Brain pericyte (primary cell): ENCODE results near the gene ARID1B.

Experiments used
- DNase-seq: peaks from one replicate; pipeline ENCODE4 v3.0.0-alpha.2; 2012; ENCODE audit warnings: low read depth, low spot score

ARID1B gene

GRCh38 chr6:157070403-157071107, 293.4 kb downstream of the ARID1B start:
- no peak for DNase-seq

DNA sequence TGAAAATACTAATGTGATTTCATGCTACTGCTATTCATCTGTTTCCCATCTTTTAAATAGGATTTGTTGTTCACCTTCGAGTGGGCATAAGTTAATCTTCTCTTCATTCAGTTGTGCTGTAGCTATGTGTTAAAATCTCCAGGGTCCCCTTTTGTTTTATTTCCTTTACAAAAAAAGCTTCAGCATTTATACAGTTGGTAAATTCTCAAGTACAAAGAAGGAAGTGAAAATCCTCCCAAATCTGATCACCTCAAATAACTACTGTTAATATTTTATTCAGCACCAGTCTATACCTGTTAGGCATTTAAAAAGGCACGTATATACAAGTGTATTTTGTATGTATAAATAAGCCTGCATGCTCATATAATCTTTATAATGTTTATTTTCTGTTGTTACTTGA, 294.9 kb downstream of the ARID1B start:
- no peak for DNase-seq

DNA sequence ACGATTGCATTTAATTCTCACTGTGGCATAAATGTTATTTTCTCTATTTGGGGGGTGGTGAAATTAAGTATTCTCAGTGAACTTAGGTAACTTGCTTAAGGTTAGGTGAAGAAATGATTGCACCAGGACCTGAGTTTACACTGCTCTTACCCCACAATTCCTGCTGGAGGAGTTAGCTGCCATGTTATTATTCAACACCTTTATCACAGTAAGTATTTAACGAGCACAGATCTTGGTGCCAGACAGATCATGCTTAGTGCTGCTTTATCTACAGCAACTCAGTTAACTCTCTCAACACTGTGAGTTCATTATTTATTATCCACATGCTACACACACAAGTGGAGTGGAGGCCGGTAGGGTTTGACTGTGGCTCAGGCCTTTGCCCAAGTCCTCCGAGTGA, 296.4 kb downstream of the ARID1B start:
- no peak for DNase-seq

- DNase-seq, result no peak
These were observed 297.8 kb downstream of the ARID1B start for GRCh38 chr6:157074969-157075368.

DNA sequence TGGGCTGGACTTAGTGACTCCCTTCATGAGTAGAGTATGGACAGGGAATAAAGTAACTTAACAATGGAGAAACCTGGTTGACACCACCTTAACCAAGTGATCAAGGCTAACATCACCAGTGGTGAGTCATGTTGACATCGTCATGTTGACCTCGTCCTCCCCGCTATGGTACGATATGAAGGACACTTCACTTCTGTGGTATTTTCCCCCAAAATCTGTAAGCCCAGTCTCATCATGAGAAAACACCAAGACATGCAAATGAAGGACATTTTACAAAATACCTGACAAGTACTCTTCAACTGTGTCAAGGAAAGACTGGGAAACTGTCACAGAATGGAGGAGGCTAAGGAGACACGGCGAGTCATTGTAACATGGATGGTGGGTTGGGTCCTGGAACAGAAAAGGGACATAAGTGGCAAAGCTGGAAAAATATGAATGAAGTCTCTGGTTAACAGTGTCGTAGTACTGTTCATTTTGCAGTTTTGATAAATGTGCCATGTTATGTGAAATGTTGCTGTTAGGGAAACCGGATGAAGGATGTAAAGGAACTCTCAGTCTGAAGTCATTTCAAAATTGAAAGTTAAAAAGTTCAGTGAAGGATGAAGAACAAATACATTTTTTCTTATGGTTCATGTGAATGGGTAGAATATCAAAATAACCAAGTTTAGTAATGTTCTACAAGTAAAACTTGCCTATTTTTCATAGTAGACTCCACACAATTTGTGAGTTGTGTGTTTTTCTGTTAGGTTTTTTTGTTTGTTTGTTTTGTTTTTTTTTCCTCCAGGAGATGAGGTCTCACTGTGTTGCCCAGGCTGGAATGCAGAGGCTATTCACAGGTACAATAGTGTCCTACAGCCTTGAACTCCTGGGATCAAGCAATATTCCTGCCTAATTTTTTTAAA, 298.6 kb downstream of the ARID1B start:
- DNase-seq, result no peak

DNA sequence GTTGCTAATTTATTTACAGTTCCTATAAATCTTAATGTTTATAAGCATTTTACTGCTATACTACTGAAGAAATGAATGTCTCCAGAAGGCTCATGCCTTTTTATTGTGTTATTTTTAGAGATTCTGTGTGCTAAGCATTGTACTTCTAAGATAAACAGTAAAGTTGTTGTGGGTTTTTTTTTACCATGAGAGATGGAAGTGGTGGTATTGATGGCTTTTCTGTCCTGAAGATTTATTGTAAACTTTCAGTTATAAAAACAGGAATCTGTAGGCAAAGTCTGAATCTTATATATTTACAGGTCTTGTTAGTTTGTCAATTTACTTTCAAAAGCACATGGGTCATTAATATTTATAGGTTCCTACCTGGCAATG, 299.3 kb downstream of the ARID1B start:
- DNase-seq, result no peak

GRCh38 chr6:157077251-157077650, 300.1 kb downstream of the ARID1B start:
- no peak for DNase-seq

DNA sequence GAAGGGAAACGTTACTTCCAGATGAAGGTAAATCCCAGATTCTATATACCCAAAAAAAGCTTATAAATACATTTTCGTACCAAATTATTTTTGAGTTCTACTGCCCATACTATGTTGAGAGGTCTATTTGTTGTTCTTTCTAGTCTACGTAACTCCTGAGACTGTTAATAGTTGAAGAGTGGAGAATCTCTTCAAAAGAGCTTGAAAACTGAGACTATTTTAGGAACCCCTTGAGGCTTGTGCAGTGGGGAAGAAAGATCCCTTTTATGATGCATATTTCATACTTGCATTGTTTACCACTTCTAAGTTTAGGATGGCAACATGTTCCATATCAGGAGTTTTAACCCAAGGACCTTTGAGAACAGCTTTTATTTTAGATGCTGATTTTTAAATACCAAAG, 301.1 kb downstream of the ARID1B start:
- no peak for DNase-seq

- no peak for DNase-seq
These were observed 302.1 kb downstream of the ARID1B start for GRCh38 chr6:157079277-157079676.

GRCh38 chr6:157079771-157080170, 302.6 kb downstream of the ARID1B start:
- DNase-seq, result no peak

DNA sequence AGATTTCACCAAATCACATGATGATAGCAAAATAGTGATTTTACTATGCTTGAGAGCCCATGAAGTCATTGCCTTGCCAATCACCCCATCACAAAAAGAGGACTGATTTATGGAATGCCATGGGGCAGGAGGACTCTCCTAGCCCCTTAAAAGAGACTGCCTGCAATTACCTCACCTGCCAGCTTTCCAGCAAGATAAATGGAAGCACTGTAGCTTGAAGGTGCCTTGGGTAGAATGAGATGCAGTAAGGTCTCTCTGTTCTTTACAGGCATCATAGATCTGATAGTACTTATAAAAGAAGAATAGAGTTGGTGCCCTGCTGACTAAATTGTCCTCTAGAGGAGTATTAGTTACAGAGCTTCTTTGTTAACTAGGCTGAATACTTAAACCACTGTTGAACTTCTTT, 303.8 kb downstream of the ARID1B start:
- DNase-seq, result no peak

- no peak for DNase-seq
These were observed 306.2 kb downstream of the ARID1B start for GRCh38 chr6:157083343-157083742.

- DNase-seq, result no peak
These were observed 309.5 kb downstream of the ARID1B start for GRCh38 chr6:157086632-157087031.

- no peak for DNase-seq
These were observed 310.8 kb downstream of the ARID1B start for GRCh38 chr6:157087974-157088373.

GRCh38 chr6:157088841-157089240, 311.7 kb downstream of the ARID1B start:
- no peak for DNase-seq

- DNase-seq, result no peak
These were observed 312.1 kb downstream of the ARID1B start for GRCh38 chr6:157089258-157089657.

DNA sequence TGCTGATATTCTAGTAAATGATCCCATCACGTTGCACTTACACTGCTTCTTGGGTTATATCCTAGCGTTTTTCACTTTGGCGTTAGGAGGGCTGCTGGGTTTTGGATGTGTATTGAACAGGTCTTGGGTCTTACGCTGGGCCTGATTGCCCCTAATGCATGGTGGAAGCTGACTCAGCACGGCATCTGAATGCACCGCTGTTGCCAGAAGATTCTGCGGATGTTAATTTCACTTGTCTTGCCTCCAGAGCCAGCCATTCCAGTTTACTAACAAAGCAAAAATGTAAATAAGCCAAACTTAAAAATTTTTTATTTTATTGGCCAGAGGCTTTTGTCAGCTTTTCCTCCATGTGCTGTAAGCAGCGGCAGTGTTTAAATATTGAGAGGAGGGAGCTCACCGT, 312.7 kb downstream of the ARID1B start:
- DNase-seq, result no peak

DNA sequence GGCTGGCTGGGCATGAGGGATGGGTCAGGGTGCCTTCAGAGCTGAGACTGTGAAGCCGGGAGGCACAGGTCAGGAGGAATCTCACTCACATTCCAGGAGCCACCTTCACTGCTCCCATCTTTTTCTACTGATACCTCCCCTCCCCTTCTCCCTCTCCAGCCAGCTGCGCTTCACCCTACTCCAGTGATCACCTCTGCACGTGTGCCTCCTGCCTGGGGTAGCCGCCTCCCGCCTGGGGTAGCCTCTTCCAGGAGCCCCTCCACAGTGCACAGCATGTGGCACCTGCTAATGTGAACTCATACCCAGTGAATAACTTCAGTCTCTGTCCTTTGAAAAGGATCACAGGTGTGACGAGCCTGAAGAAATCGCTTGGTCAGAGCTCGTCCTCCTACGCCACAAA, 313.6 kb downstream of the ARID1B start:
- DNase-seq, result no peak

DNA sequence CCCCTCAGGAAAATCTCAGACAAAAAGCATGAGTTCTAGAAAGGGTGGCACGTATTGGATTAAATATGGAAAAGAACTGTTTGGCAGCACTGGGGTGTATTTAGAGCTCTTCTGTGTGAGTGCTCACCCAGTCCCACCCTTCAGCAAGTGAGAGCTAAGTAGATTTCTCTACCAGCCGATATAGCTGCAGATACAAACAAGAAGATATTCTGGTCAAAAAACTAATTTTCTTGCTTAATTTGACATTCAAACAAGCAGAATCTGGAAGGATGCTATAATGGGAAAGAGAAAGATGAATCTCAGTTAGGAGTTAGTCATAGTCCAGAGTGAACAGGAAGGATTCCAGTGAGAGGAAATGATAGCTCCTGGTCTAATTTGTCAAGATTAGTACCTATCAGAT, 314.1 kb downstream of the ARID1B start:
- DNase-seq, result no peak

DNA sequence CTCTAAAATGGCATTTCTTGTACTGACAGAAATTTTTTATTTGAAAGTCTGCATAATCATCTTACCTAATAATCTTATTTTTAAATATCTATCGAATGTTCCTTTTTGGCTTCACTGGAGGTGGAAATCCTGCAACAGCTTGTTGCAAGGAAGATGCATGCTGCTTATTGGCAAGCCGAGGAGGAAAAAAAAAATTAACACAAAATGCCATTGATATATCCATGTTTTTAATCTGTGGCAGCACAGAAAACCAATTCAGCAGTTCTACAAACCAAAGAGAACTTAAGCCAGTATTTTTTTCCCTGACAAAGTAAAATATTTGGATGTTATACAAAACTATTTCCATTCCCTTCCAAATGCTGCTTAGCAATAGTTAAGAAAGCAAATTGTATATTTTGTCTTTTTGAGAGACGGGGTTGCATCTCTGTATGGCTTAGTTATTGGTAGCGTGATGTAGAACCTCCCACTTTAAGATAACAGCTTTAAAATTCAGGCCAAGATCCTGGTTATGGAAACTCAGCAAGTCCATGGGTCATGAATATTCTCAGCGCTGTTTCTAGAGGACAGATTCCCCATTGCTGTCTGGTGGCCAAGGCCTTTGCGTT, 314.8 kb downstream of the ARID1B start:
- DNase-seq, result no peak

DNA sequence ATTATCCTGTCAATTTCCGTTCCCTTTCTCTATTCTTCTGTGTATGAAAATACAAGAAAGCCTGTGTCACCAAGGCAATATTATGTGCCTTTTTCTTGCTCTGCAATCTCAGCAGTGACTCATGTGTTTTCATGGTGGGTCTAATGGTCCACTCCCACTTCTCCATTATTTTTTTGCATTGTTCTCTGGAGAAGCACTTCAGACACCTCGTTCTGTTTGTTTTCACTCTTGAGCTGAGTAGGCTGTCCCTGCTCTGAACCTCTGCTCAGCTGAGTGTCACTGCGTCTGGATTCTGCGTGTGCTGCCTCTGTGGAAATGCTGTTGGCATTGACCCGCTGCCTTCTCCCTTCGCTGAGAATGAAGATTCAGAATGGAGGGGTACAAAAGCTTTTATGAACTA, 315.6 kb downstream of the ARID1B start:
- DNase-seq, result no peak

GRCh38 chr6:157093536-157093935, 316.4 kb downstream of the ARID1B start:
- DNase-seq, result no peak

DNA sequence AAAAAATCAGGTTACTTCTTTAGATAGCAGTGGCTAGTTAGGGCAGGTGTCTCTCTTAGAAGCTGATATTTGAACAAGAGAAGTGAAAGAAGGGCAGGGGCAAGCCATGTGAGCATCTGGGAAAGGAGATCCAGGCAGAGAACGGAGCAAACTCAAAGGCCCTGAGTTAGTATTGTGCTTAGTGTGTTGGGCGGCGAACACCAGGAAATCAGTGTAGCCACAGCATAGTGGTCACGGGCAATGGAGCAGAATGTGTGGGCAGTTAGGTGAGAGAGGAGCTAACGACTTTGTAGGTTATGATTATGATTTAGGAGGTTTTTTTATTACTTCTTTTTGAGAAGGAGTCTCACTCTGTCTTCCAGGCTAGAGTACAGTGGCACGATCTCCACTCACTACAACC, 316.9 kb downstream of the ARID1B start:
- no peak for DNase-seq
